ENCODE results near the gene ZNF70.

DNA sequence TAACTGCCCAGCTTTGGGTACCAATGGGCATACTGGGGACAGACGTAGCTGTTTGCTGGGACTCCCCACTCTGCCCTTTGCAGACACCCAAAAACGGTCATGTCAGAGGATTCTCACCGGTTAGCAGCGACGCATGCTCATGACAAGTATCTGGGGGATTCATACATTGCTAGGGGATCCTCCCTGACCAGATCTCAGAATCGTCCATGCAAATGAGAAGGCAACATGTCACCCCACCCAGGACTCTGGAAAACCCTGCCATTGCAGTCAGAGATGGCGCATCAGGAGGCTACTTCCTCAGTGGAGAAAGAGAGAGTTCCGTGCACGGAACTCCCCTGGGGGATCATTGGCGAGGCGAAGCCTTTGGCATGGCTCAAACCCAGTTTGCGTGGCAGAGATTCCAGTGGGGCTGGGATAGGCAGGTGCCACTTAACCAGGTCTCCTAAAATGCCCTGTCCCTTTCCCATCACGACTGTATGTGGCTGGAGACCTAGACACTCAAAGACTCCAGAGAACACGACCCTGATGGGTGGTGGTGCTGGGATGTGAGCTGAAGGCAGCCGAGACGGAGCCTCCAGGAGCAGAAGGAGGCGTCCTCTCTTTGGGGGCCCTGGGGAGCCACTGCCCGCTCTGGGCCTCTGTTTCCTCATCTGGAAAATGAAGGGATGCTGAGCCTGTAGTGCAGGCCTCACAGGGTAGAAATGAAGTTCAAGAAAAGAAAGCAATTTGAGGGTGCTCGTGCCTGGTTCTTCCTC, 55.2 kb downstream of the ZNF70 start:
- no peak for TF ChIP-seq EZH2 (IDR thresholded peaks at IDR 0.05; ENCODE audit: borderline replicate concordance, low read length)
- TF ChIP-seq CTCF (IDR thresholded peaks at IDR 0.05; ENCODE audit: low read length) = no peak
